DMS53 (cell line): ENCODE measurements around the gene NRG3.

Source experiments
- DNase-seq: peaks from one replicate; lab custom pipeline; 2025; lab: John Stamatoyannopoulos, UW

Gene NRG3

GRCh38 chr10:81884856-81885255 is 9.9 kb downstream of the NRG3 start:
- DNase-seq: no peak

GRCh38 chr10:81885491-81885890 is 10.5 kb downstream of the NRG3 start:
- no peak for DNase-seq

- DNase-seq: no peak
Measured at GRCh38 chr10:81886939-81887338, 11.9 kb downstream of the NRG3 start.

- DNase-seq: no peak
Measured at GRCh38 chr10:81889181-81889769, 14.3 kb downstream of the NRG3 start.

GRCh38 chr10:81894616-81895015 is 19.6 kb downstream of the NRG3 start:
- DNase-seq: no peak

- DNase-seq: no peak
Measured at GRCh38 chr10:81898518-81898917, 23.5 kb downstream of the NRG3 start.

GRCh38 chr10:81900989-81901388 is 26.0 kb downstream of the NRG3 start:
- peak; percentile 25 for DNase-seq

- DNase-seq: no peak
Measured at GRCh38 chr10:81903472-81903871, 28.5 kb downstream of the NRG3 start.

GRCh38 chr10:81905161-81905560 is 30.2 kb downstream of the NRG3 start:
- DNase-seq: no peak

GRCh38 chr10:81909453-81909852 is 34.5 kb downstream of the NRG3 start:
- no peak for DNase-seq

- DNase-seq: no peak
Measured at GRCh38 chr10:81911328-81911727, 36.3 kb downstream of the NRG3 start.

GRCh38 chr10:81914736-81915503 is 39.9 kb downstream of the NRG3 start:
- DNase-seq: no peak

- no peak for DNase-seq
Measured at GRCh38 chr10:81915504-81915897, 40.5 kb downstream of the NRG3 start.

GRCh38 chr10:81917666-81918065 is 42.7 kb downstream of the NRG3 start:
- DNase-seq: no peak

GRCh38 chr10:81918766-81919165 is 43.8 kb downstream of the NRG3 start:
- DNase-seq: peak; percentile 15

- peak; percentile 55 for DNase-seq
Measured at GRCh38 chr10:81920213-81920829, 45.3 kb downstream of the NRG3 start.

GRCh38 chr10:81928119-81928518 is 53.1 kb downstream of the NRG3 start:
- DNase-seq: no peak

GRCh38 chr10:81943583-81943982 is 68.6 kb downstream of the NRG3 start:
- DNase-seq: no peak

GRCh38 chr10:81944609-81945008 is 69.6 kb downstream of the NRG3 start:
- no peak for DNase-seq

GRCh38 chr10:81949283-81949682 is 74.3 kb downstream of the NRG3 start:
- no peak for DNase-seq

GRCh38 chr10:81950358-81950757 is 75.4 kb downstream of the NRG3 start:
- DNase-seq: no peak

- peak; percentile 52 for DNase-seq
Measured at GRCh38 chr10:81953420-81953819, 78.4 kb downstream of the NRG3 start.

- DNase-seq: peak; percentile 65
Measured at GRCh38 chr10:81957976-81958375, 83.0 kb downstream of the NRG3 start.
